ENCODE measurements around the gene ANGPTL2.

- TF ChIP-seq, protein P1, sequence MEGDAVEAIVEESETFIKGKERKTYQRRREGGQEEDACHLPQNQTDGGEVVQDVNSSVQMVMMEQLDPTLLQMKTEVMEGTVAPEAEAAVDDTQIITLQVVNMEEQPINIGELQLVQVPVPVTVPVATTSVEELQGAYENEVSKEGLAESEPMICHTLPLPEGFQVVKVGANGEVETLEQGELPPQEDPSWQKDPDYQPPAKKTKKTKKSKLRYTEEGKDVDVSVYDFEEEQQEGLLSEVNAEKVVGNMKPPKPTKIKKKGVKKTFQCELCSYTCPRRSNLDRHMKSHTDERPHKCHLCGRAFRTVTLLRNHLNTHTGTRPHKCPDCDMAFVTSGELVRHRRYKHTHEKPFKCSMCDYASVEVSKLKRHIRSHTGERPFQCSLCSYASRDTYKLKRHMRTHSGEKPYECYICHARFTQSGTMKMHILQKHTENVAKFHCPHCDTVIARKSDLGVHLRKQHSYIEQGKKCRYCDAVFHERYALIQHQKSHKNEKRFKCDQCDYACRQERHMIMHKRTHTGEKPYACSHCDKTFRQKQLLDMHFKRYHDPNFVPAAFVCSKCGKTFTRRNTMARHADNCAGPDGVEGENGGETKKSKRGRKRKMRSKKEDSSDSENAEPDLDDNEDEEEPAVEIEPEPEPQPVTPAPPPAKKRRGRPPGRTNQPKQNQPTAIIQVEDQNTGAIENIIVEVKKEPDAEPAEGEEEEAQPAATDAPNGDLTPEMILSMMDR (IDR thresholded peaks at IDR 0.05; ENCODE audit: low read depth, low read length, poor library complexity, severe bottlenecking) = no peak
- TF ChIP-seq EZH2phosphoT487 (IDR thresholded peaks at IDR 0.05; ENCODE audit: borderline replicate concordance, low read length) = no peak
These were observed 31.1 kb upstream of the ANGPTL2 start for GRCh38 chr9:127153501-127153900.
